SK-N-SH (cell line): ENCODE data around the gene BRI3BP. TPM values are rescaled to one million over a fixed set of nuclear protein-coding genes. Genes with fewer than 3 reads are reported as not detected.

ENCODE experiments used
- CTCF ChIA-PET: fragments of 300-600, 350-600 bp; formaldehyde crosslinking; extraction: SDS; loops from one replicate; lab custom pipeline; 2021; lab: Yijun Ruan, JAX
- POLR2A ChIA-PET: fragments of 350-600 bp; sonication (Branson Sonifier 250); formaldehyde crosslinking; extraction: SDS; loops from one replicate; lab custom pipeline; 2020; ENCODE audit warnings: antibody characterized with exemption, inconsistent platforms; lab: Yijun Ruan, JAX
- DNase-seq: peaks from one replicate; pipeline ENCODE4 v3.0.0; 2012
- H2AFZ ChIP-seq: fragments of 200-600 bp; sonication (generic); 2 replicates; pipeline ENCODE4 v1.8.1; 2016; ENCODE audit warnings: antibody characterized with exemption, mild to moderate bottlenecking, low read depth
- H3F3A ChIP-seq: fragments of 200-600 bp; sonication (generic); replicated peaks from 2 replicates; pipeline ENCODE3; 2016; ENCODE audit warnings: antibody characterized with exemption, mild to moderate bottlenecking; ENCODE audit not compliant: insufficient read depth
- H3K27ac ChIP-seq, 2 experiments: fragments of 200-500 bp in 1 of 2; fragments of 200-600 bp in 1 of 2; sonication (Bioruptor generic) in 1 of 2; sonication (generic), shearing (Covaris generic) in 1 of 2; 2 replicates each; pipeline versions ENCODE4 v1.5.1 to v1.6.1; 2014 to 2016; ENCODE audit warnings: low read depth in 2 of 2, inconsistent platforms in 1 of 2, low read length in 1 of 2, mild to moderate bottlenecking in 1 of 2, mixed read lengths in 1 of 2
- H3K27me3 ChIP-seq: fragments of 200-600 bp; sonication (generic), shearing (Covaris generic); 2 replicates; pipeline ENCODE4 v1.6.1; 2016; ENCODE audit warnings: mixed run types; ENCODE audit not compliant: insufficient read depth
- H3K36me3 ChIP-seq, 2 experiments: fragments of 200-500 bp in 1 of 2; fragments of 200-600 bp in 1 of 2; sonication (Bioruptor generic) in 1 of 2; sonication (generic) in 1 of 2; replicated peaks in 1 of 2; 2 replicates each; pipeline versions ENCODE3 to v1.5.1; 2014 to 2016; ENCODE audit warnings: low read length in 1 of 2, mild to moderate bottlenecking in 1 of 2; ENCODE audit not compliant: insufficient read depth in 2 of 2, control insufficient read depth in 1 of 2
- H3K4me1 ChIP-seq, 2 experiments: fragments of 200-500 bp in 1 of 2; fragments of 200-600 bp in 1 of 2; sonication (Bioruptor generic) in 1 of 2; sonication (generic), shearing (Covaris generic) in 1 of 2; 2 replicates each; pipeline versions ENCODE4 v1.5.1 to v1.6.1; 2014 to 2016; ENCODE audit warnings: low read depth in 1 of 2, low read length in 1 of 2, mixed run types in 1 of 2; ENCODE audit not compliant: insufficient read depth in 2 of 2, control insufficient read depth in 1 of 2
- H3K4me2 ChIP-seq: fragments of 200-600 bp; sonication (generic), shearing (Covaris generic); 2 replicates; pipeline ENCODE4 v1.6.1; 2017; ENCODE audit warnings: mixed run types
- H3K4me3 ChIP-seq, 2 experiments: fragments of 200-500 bp in 1 of 2; fragments of 200-600 bp in 1 of 2; sonication (Bioruptor generic) in 1 of 2; sonication (generic), shearing (Covaris generic) in 1 of 2; 2 replicates each; pipeline versions ENCODE4 v1.5.1 to v1.8.1; 2014 to 2016; ENCODE audit warnings: low read depth in 2 of 2, inconsistent platforms in 1 of 2, low read length in 1 of 2, mild to moderate bottlenecking in 1 of 2, mixed read lengths in 1 of 2, moderate library complexity in 1 of 2
- H3K79me2 ChIP-seq: fragments of 200-600 bp; sonication (generic); 2 replicates; pipeline ENCODE4 v1.8.1; 2017; ENCODE audit warnings: mild to moderate bottlenecking; ENCODE audit not compliant: insufficient read depth
- H3K9ac ChIP-seq: fragments of 200-600 bp; sonication (generic); 2 replicates; pipeline ENCODE4 v1.6.1; 2017; ENCODE audit warnings: mixed run types
- H3K9me2 ChIP-seq: fragments of 200-600 bp; sonication (generic); 2 replicates; pipeline ENCODE4 v1.6.1; 2017; ENCODE audit warnings: mixed run types
- H3K9me3 ChIP-seq: fragments of 200-600 bp; sonication (generic); 2 replicates; pipeline ENCODE4 v1.6.1; 2017; ENCODE audit warnings: mixed run types, mild to moderate bottlenecking, moderate library complexity
- H4K20me1 ChIP-seq: fragments of 200-600 bp; sonication (generic); 2 replicates; pipeline ENCODE4 v1.6.1; 2017; ENCODE audit warnings: mild to moderate bottlenecking, mixed run types; ENCODE audit not compliant: insufficient read depth
- ELF1 ChIP-seq: IDR thresholded peaks from 2 replicates; pipeline ENCODE4 v1.4.0; 2012
- EZH2phosphoT487 ChIP-seq: fragments of 200-600 bp; sonication (generic); IDR thresholded peaks from 2 replicates; pipeline ENCODE4 v1.6.1; 2017; ENCODE audit warnings: low read depth, mixed run types, mild to moderate bottlenecking, antibody characterized with exemption, moderate library complexity, borderline replicate concordance
- FOXM1 ChIP-seq: IDR thresholded peaks from 2 replicates; pipeline ENCODE4 v1.4.0; 2012; ENCODE audit warnings: low read depth, mild to moderate bottlenecking
- JUND ChIP-seq: IDR thresholded peaks from 2 replicates; pipeline ENCODE4 v1.4.0; 2012
- MEF2A ChIP-seq: IDR thresholded peaks from 2 replicates; pipeline ENCODE4 v1.4.0; 2012; ENCODE audit warnings: low read depth, borderline replicate concordance
- NFIC ChIP-seq: IDR thresholded peaks from 2 replicates; pipeline ENCODE4 v1.4.0; 2012; ENCODE audit warnings: borderline replicate concordance
- NRF1 ChIP-seq: IDR thresholded peaks from 2 replicates; pipeline ENCODE4 v1.6.1; 2012; ENCODE audit warnings: low read depth, mild to moderate bottlenecking, low read length
- RAD21 ChIP-seq: IDR thresholded peaks from 2 replicates; pipeline ENCODE4 v1.6.1; 2012; ENCODE audit warnings: mild to moderate bottlenecking, low read length
- RCOR1 ChIP-seq: fragments of 150-350 bp; IDR thresholded peaks from 2 replicates; pipeline ENCODE4 v1.6.1; 2017; ENCODE audit warnings: antibody characterized with exemption, low read length
- RXRA ChIP-seq: IDR thresholded peaks from 2 replicates; pipeline ENCODE4 v1.4.0; 2012; ENCODE audit warnings: low read depth, mild to moderate bottlenecking, borderline replicate concordance
- SIN3A ChIP-seq: IDR thresholded peaks from 2 replicates; pipeline ENCODE4 v1.6.1; 2012; ENCODE audit warnings: low read depth, mild to moderate bottlenecking, low read length, moderate library complexity, borderline replicate concordance
- TCF12 ChIP-seq: IDR thresholded peaks from 2 replicates; pipeline ENCODE4 v1.4.0; 2012
- WGBS: methylation state at CpG from one replicate; pipeline ENCODE4 v1.1.6; 2017; ENCODE audit warnings: low lambda C conversion rate; 5-methylcytosine and 5-hydroxymethylcytosine counted together
- polyA plus RNA-seq, 3 experiments: library from polyadenylated mRNA; depleted of rRNA; stranded (reverse); fragments of >200 nt; gene quantifications; 2 replicates each; pipeline ENCODE4 v1.2.3, GENCODE V29; 2012
- TF ChIP-seq, protein P1 (sequence below): IDR thresholded peaks from 2 replicates; pipeline ENCODE4 v1.4.0; 2012; ENCODE audit warnings: low read depth
- TF ChIP-seq, protein P2 (sequence below): IDR thresholded peaks from 2 replicates; pipeline ENCODE4 v1.4.0; 2012; ENCODE audit warnings: low read depth, borderline replicate concordance
- TF ChIP-seq, protein P3 (sequence below): IDR thresholded peaks from 2 replicates; pipeline ENCODE4 v1.6.1; 2012; ENCODE audit warnings: mild to moderate bottlenecking, low read depth, low read length, moderate library complexity
- TF ChIP-seq, protein P4 (sequence below): fragments of 150-350 bp; IDR thresholded peaks from 2 replicates; pipeline ENCODE4 v1.6.1; 2017; ENCODE audit warnings: antibody characterized with exemption, low read length, low read depth, borderline replicate concordance

Gene BRI3BP
- polyA plus RNA-seq, 1 of the 3 experiments (the other 2 are of a cell fraction): 3.8 TPM

DNA sequence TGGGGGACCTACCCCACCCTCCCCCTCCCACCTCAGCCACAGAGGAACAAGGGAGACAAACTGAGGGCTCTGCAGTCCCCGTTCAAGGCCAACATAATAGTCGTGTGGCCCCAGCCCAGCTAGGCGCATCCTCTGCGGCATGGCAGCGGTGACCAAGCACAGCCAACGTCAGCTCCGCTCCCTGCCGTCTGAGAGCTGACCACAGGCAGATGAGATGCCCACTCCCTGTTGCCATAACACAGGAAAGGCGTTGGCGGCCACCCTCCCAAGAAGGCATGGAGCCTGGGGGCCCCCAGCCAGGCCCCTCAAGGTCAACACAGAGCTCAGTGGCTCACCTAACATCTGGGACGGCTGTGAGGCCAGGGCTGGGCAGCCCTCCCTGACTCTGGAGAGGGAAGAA lies 46.4 kb upstream of the BRI3BP start:
- no peak for DNase-seq
- no peaks in the 10 kb centered on the region for H3K4me1 ChIP-seq
- no peaks in the 10 kb centered on the region for H3K9me2 ChIP-seq
- H3K4me2 ChIP-seq: no peak overlapping the region
- POLR2A ChIA-PET: no interaction called here
- no peak for TF ChIP-seq NFIC
- TF ChIP-seq ELF1: no peak
- TF ChIP-seq NRF1: no peak
- no peak for TF ChIP-seq RXRA
- TF ChIP-seq RCOR1: no peak
- TF ChIP-seq, protein P1, sequence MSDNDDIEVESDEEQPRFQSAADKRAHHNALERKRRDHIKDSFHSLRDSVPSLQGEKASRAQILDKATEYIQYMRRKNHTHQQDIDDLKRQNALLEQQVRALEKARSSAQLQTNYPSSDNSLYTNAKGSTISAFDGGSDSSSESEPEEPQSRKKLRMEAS: no peak
- no peak for TF ChIP-seq FOXM1
- TF ChIP-seq TCF12: no peak
- TF ChIP-seq RAD21: no peak
- TF ChIP-seq EZH2phosphoT487: no peak
- no peak for TF ChIP-seq SIN3A
- TF ChIP-seq JUND: no peak
- TF ChIP-seq, protein P2, sequence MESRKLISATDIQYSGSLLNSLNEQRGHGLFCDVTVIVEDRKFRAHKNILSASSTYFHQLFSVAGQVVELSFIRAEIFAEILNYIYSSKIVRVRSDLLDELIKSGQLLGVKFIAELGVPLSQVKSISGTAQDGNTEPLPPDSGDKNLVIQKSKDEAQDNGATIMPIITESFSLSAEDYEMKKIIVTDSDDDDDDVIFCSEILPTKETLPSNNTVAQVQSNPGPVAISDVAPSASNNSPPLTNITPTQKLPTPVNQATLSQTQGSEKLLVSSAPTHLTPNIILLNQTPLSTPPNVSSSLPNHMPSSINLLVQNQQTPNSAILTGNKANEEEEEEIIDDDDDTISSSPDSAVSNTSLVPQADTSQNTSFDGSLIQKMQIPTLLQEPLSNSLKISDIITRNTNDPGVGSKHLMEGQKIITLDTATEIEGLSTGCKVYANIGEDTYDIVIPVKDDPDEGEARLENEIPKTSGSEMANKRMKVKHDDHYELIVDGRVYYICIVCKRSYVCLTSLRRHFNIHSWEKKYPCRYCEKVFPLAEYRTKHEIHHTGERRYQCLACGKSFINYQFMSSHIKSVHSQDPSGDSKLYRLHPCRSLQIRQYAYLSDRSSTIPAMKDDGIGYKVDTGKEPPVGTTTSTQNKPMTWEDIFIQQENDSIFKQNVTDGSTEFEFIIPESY: no peak
- TF ChIP-seq, all 33 proteins: peak for 0
- H3K36me3 ChIP-seq: peaks cover 10 to 22% of the 10 kb centered on the region in 2 experiments
- H3K27me3 ChIP-seq: no peaks in the 10 kb centered on the region
- CTCF ChIA-PET: no interaction called here
- no peaks in the 10 kb centered on the region for H3K9me3 ChIP-seq
- H3K79me2 ChIP-seq: no peaks in the 10 kb centered on the region
- peaks cover 2% of the 10 kb centered on the region for H3F3A ChIP-seq
- whole genome bisulfite sequencing: 93% methylated on average over 3 of the region's 11 CpGs
- no peak overlapping the region for H3K27ac ChIP-seq
- no peak overlapping the region for H3K4me3 ChIP-seq
- H4K20me1 ChIP-seq: no peaks in the 10 kb centered on the region
- no peak overlapping the region for H3K9ac ChIP-seq
- no peak overlapping the region for H2AFZ ChIP-seq

DNA sequence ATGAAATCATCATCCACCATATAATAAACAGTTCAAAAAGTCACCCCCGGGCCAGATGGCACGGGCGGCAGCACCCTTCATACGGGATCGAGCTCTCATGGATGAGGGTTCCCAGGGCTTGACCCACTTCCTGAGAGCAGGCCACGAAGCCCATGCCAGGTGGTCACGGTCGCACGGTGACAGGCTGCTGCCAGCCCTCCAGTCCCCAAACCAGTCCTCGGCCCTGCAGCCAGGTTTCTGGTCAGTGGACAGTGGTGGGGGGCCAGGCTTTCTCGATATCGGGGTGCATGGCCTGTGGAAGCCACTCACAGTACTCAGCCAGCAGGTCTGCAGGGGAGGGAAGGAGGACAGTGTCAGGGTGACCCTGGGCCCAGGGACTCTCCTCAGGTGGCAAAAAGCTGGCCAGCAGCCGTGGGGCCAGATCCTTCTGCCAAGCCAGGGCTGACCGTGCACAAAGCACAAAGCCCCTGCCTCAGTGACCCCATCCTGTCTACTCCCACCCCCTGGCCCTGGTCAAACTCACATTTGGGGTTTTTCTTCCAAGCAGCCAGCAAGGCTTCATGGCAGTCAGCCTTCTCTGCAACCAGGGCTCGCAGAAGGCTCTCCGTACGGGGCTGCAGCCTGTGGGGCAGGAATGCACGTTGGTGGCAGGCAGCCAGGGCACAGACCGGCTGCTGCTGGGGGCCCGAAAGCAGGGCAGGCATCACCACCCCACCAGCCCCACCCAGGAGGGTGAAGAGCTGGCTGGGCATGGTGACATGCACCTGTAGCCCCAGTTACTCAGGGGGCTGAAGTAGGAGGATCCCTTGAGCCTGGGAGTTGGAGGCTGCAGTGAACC lies 45.7 kb upstream of the BRI3BP start:
- no peaks in the 10 kb centered on the region for H3F3A ChIP-seq
- WGBS: 91% methylated on average over 8 of the region's 20 CpGs
- H3K36me3 ChIP-seq: peaks cover 10 to 25% of the 10 kb centered on the region in 2 experiments
- H3K79me2 ChIP-seq: no peaks in the 10 kb centered on the region
- H3K4me3 ChIP-seq: no peak overlapping the region
- H2AFZ ChIP-seq: no peak overlapping the region
- no peak for DNase-seq
- no peak overlapping the region for H3K9ac ChIP-seq
- no peaks in the 10 kb centered on the region for H3K4me1 ChIP-seq
- POLR2A ChIA-PET: no interaction called here
- H3K9me2 ChIP-seq: no peaks in the 10 kb centered on the region
- no peaks in the 10 kb centered on the region for H3K27me3 ChIP-seq
- no peak overlapping the region for H3K4me2 ChIP-seq
- H3K9me3 ChIP-seq: no peaks in the 10 kb centered on the region
- no peaks in the 10 kb centered on the region for H4K20me1 ChIP-seq
- CTCF ChIA-PET: no interaction called here
- H3K27ac ChIP-seq: no peak overlapping the region
- TF ChIP-seq MEF2A (no peak), EZH2phosphoT487 (no peak)
- TF ChIP-seq, protein P3, sequence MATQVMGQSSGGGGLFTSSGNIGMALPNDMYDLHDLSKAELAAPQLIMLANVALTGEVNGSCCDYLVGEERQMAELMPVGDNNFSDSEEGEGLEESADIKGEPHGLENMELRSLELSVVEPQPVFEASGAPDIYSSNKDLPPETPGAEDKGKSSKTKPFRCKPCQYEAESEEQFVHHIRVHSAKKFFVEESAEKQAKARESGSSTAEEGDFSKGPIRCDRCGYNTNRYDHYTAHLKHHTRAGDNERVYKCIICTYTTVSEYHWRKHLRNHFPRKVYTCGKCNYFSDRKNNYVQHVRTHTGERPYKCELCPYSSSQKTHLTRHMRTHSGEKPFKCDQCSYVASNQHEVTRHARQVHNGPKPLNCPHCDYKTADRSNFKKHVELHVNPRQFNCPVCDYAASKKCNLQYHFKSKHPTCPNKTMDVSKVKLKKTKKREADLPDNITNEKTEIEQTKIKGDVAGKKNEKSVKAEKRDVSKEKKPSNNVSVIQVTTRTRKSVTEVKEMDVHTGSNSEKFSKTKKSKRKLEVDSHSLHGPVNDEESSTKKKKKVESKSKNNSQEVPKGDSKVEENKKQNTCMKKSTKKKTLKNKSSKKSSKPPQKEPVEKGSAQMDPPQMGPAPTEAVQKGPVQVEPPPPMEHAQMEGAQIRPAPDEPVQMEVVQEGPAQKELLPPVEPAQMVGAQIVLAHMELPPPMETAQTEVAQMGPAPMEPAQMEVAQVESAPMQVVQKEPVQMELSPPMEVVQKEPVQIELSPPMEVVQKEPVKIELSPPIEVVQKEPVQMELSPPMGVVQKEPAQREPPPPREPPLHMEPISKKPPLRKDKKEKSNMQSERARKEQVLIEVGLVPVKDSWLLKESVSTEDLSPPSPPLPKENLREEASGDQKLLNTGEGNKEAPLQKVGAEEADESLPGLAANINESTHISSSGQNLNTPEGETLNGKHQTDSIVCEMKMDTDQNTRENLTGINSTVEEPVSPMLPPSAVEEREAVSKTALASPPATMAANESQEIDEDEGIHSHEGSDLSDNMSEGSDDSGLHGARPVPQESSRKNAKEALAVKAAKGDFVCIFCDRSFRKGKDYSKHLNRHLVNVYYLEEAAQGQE: no peak
- TF ChIP-seq, protein P4, sequence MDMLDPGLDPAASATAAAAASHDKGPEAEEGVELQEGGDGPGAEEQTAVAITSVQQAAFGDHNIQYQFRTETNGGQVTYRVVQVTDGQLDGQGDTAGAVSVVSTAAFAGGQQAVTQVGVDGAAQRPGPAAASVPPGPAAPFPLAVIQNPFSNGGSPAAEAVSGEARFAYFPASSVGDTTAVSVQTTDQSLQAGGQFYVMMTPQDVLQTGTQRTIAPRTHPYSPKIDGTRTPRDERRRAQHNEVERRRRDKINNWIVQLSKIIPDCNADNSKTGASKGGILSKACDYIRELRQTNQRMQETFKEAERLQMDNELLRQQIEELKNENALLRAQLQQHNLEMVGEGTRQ: no peak
